Breast epithelium (tissue), 3 donors: Measurements from ENCODE around the gene LCE5A.
A peak's percentile ranks its signal among the peaks of the same experiment; 100 is the strongest.

Experiments
- POLR2A ChIP-seq: fragments of 450-650 bp; IDR thresholded peaks from one replicate; pipeline ENCODE4 v1.6.1; 2016; ENCODE audit warnings: antibody characterized with exemption, mild to moderate bottlenecking, moderate library complexity
- POLR2AphosphoS5 ChIP-seq, 3 donors: sonication (generic); formaldehyde crosslinking; IDR thresholded peaks; one replicate each; pipeline ENCODE4 v1.6.1; 2017; ENCODE audit warnings: antibody characterized with exemption in 3 of 3
- TF ChIP-seq, protein P1 (sequence below), 3 donors: fragments of 450-650 bp; IDR thresholded peaks; one replicate each; pipeline ENCODE4 v1.5.1; 2016 to 2017; ENCODE audit warnings: antibody characterized with exemption in 3 of 3, mild to moderate bottlenecking in 3 of 3, moderate library complexity in 3 of 3

DNA sequence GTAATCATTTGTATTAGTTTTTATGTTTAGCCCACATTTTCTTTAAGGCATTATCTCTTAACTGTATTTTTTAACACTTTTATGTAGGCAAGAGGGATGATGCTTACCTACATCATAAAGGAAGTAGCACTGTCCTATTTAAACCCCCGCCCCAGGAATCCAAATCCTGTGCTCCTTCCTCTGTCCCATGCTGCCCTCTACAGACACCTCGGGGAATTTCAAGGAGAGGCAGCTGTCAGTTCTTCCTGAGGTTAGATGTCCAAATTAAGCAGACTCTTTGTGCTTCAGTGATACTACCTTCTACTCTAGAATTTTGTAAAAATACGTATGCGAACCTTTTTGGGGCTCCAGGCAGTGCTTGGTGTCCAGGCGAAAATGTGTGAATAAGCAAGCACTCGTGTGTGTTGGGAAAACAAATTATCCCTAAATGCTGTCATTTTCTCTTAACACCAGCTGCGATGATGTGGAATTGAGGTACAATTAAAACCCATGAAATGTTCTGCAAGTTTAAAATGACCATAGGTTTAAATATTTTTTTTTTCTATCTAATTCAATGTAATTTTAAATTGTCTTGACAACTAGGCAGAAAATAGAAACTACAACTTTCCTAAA, 22.8 kb downstream of the LCE5A start:
- TF ChIP-seq, protein P1, sequence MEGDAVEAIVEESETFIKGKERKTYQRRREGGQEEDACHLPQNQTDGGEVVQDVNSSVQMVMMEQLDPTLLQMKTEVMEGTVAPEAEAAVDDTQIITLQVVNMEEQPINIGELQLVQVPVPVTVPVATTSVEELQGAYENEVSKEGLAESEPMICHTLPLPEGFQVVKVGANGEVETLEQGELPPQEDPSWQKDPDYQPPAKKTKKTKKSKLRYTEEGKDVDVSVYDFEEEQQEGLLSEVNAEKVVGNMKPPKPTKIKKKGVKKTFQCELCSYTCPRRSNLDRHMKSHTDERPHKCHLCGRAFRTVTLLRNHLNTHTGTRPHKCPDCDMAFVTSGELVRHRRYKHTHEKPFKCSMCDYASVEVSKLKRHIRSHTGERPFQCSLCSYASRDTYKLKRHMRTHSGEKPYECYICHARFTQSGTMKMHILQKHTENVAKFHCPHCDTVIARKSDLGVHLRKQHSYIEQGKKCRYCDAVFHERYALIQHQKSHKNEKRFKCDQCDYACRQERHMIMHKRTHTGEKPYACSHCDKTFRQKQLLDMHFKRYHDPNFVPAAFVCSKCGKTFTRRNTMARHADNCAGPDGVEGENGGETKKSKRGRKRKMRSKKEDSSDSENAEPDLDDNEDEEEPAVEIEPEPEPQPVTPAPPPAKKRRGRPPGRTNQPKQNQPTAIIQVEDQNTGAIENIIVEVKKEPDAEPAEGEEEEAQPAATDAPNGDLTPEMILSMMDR (IDR thresholded peaks at IDR 0.05) = peak in 1 of 3 donors; percentile 21
- TF ChIP-seq POLR2A = no peak
- TF ChIP-seq POLR2AphosphoS5 (IDR thresholded peaks at IDR 0.05) = no peak
